Calu3 (cell line): ENCODE measurements around the gene CYTH4. TPM values are rescaled to one million over a fixed set of nuclear protein-coding genes. Genes with fewer than 3 reads are reported as not detected.
A peak's percentile ranks its signal among the peaks of the same experiment; 100 is the strongest.

Experiments
- BruUV-seq: library from RNA; stranded (reverse); fragments of 400-500 nt; replicated peaks from 2 replicates; lab custom pipeline; 2021; lab: Mats Ljungman, UMichigan
- CTCF ChIA-PET: fragments of 300-600 bp; sonication (Branson Sonifier 250); formaldehyde crosslinking; loops from one replicate; lab custom pipeline; 2022; ENCODE audit warnings: antibody characterized with exemption; lab: Charles Lee
- DNase-seq: peaks from one replicate; pipeline ENCODE4 v3.0.0; 2022
- H3K27ac Mint-ChIP-seq: one replicate; pipeline ENCODE4 v1.8.0; 2022; ENCODE audit warnings: mixed read lengths; ENCODE audit not compliant: unreplicated experiment
- H3K27me3 Mint-ChIP-seq: one replicate; pipeline ENCODE4 v1.8.0; 2022; ENCODE audit warnings: mixed read lengths; ENCODE audit not compliant: unreplicated experiment
- H3K36me3 Mint-ChIP-seq: one replicate; pipeline ENCODE4 v1.8.0; 2022; ENCODE audit warnings: mild to moderate bottlenecking, moderate library complexity, mixed read lengths; ENCODE audit not compliant: insufficient read depth, unreplicated experiment
- H3K4me1 Mint-ChIP-seq: one replicate; pipeline ENCODE4 v1.8.0; 2022; ENCODE audit warnings: mild to moderate bottlenecking, low read depth, mixed read lengths; ENCODE audit not compliant: unreplicated experiment
- H3K4me3 Mint-ChIP-seq: one replicate; pipeline ENCODE4 v1.8.0; 2022; ENCODE audit warnings: mild to moderate bottlenecking, low read depth, moderate library complexity, mixed read lengths; ENCODE audit not compliant: unreplicated experiment
- H3K9me3 Mint-ChIP-seq: one replicate; pipeline ENCODE4 v1.8.0; 2022; ENCODE audit warnings: low read depth, mixed read lengths; ENCODE audit not compliant: unreplicated experiment
- intact Hi-C: fragments of 100-400 bp; cut with micrococcal nuclease; formaldehyde crosslinking; loops from one replicate; pipeline ENCODE4 v1.10.0; 2022; ENCODE audit not compliant: unreplicated experiment
- total RNA-seq: library from RNA; stranded (reverse); gene quantifications from 2 replicates; pipeline ENCODE4 v1.2.3, GENCODE V29; 2022
- TF ChIP-seq, protein P1 (sequence below): fragments of 200-600 bp; IDR thresholded peaks from one replicate; pipeline ENCODE4 v1.8.0; 2022; ENCODE audit warnings: antibody characterized with exemption; ENCODE audit not compliant: unreplicated experiment

CYTH4 gene
- total RNA-seq, 1 experiment from 2014 or later: 0.38 TPM

DNA sequence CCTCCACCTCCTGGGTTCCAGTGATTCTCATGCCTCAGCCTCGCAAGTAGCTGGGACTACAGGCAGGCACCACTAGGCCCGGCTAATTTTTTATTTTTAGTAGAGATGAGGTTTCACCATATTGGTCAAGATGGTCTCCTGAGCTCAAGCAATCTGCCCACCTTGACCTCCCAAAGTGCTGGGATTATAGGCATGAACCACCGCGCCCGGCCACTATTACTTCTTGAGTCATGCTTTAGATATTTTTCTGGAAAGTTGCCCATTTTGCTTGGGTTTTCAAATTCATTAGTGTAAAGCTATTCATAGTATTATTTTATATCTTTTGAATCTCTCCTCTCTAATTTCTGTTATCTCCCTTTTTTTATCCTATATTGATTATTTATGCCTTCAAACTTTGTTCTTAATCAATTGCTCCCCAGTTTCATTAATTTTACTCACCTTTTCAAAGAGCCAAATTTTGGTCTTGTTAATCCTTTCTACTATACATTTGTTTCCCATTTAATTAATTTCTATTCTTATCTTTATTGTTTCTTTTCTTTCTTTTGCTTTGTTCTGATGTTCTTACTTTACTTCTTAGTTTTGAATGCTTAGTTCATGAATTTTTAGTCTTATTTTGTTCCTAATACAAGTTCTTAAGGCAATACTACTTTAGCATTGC is 28.0 kb upstream of the CYTH4 start:
- no TSS peak for BruUV-seq
- H3K9me3 Mint-ChIP-seq: no peaks in the 10 kb centered on the region
- H3K27ac Mint-ChIP-seq: no peak overlapping the region
- no peaks in the 10 kb centered on the region for H3K36me3 Mint-ChIP-seq
- CTCF ChIA-PET: interaction anchor here (0.6 to 1.2 kb wide), 5 partner anchors 48 to 450 kb away, joined by 3 to 7 read pairs (median 3); no protein-coding TSS in a partner anchor
- intact Hi-C loops: loop anchor here (10.0 kb wide), 1 partner anchor 90 kb away; no protein-coding TSS in a partner anchor
- TF ChIP-seq, protein P1, sequence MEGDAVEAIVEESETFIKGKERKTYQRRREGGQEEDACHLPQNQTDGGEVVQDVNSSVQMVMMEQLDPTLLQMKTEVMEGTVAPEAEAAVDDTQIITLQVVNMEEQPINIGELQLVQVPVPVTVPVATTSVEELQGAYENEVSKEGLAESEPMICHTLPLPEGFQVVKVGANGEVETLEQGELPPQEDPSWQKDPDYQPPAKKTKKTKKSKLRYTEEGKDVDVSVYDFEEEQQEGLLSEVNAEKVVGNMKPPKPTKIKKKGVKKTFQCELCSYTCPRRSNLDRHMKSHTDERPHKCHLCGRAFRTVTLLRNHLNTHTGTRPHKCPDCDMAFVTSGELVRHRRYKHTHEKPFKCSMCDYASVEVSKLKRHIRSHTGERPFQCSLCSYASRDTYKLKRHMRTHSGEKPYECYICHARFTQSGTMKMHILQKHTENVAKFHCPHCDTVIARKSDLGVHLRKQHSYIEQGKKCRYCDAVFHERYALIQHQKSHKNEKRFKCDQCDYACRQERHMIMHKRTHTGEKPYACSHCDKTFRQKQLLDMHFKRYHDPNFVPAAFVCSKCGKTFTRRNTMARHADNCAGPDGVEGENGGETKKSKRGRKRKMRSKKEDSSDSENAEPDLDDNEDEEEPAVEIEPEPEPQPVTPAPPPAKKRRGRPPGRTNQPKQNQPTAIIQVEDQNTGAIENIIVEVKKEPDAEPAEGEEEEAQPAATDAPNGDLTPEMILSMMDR: no peak
- no peak overlapping the region for H3K4me3 Mint-ChIP-seq
- H3K4me1 Mint-ChIP-seq: peaks cover 31% of the 10 kb centered on the region
- no peaks in the 10 kb centered on the region for H3K27me3 Mint-ChIP-seq
- DNase-seq: peak; percentile 41

DNA sequence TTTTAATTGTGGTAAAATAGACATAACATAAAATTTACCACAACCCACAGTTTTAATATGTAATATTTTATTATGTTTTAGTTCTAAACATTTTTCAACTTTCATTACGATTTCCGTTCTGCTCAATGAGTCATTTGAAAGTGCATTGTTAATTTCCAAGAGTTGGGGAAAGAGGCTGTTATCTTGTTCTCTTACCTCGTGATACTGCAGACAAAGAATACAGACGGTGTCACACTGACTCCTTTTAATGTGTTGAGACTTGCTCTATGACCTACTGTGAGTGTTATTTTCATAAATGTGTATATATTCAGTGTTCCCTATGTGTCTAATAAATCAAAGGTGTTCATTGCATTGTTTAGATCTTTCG is 27.5 kb upstream of the CYTH4 start:
- TF ChIP-seq, protein P1: no peak
- H3K4me1 Mint-ChIP-seq: peaks cover 36% of the 10 kb centered on the region
- H3K27ac Mint-ChIP-seq: no peak overlapping the region
- BruUV-seq: no TSS peak
- no peaks in the 10 kb centered on the region for H3K9me3 Mint-ChIP-seq
- H3K4me3 Mint-ChIP-seq: no peak overlapping the region
- H3K27me3 Mint-ChIP-seq: no peaks in the 10 kb centered on the region
- CTCF ChIA-PET: interaction anchor here (1.0 to 1.2 kb wide), 2 partner anchors 58 to 174 kb away, joined by 3 to 7 read pairs; no protein-coding TSS in a partner anchor
- DNase-seq: no peak
- intact Hi-C loops: loop anchor here (10.0 kb wide), 1 partner anchor 90 kb away; no protein-coding TSS in a partner anchor
- no peaks in the 10 kb centered on the region for H3K36me3 Mint-ChIP-seq

DNA sequence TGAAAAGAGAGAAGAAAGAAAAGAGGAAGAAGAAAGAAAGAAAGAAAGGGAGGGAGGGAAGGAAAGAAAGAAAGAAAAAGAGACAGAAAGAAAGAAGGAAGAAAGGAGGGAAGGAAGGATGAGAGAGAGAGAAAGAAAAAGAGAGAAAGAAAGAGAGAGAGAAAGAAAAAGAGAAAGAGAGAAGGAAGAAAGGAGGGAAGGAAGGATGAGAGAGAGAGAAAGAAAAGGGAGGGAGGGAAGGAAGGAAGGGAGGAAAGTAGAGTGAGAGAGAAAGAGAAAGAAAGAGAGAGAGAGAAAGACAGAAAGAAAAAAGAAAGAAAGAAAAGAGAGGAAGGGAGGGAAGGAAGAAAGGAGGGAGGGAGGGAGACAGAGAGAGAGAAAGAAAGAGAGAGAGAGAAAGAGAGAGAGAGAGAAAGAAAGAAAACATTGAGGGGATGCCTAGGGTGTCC is 26.7 kb upstream of the CYTH4 start:
- CTCF ChIA-PET: interaction anchor here (0.6 kb wide), 1 partner anchor 387 kb away, joined by 4 read pairs; no protein-coding TSS in a partner anchor
- Mint-ChIP-seq H3K4me3 (no peak overlapping the region), H3K4me1 (peaks cover 41% of the 10 kb centered on the region), H3K27me3 (peaks cover 5% of the 10 kb centered on the region), H3K27ac (no peak overlapping the region), H3K36me3 (no peaks in the 10 kb centered on the region), H3K9me3 (no peaks in the 10 kb centered on the region)
- no peak for DNase-seq
- intact Hi-C loops: loop anchor here (10.0 kb wide), 1 partner anchor 91 kb away; no protein-coding TSS in a partner anchor
- TF ChIP-seq, protein P1: no peak
- BruUV-seq: no TSS peak

DNA sequence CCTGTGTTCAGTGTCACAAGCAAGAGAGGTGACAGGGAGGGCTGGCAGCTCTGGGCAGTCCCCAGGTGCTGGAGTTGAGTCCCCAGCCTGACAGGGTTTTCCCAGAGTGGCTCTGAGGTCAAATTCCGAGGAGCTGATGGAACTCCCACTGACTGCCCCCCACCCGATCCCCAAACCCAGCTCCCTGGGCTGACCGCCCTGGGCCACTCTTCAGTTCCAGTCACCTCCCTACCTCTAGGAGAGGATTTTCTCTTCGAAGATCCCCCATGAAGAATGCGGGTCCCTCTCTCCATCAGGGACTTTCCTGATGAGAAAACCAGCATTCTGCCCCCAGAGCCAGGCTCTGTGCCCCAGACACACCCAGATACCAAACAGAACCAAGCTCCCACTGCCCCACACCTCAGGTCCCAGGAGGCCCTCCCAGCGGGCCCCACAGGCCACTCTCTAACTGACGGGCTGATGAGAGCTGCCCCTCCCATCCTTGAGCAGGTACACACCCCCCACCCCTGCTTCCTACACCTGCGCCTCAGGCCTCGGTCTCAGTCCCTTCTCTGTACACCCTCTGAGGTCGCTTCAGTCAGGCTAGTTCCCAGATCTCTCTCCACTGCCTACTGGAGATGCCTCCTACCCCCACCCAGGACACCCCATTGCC is 26.1 kb upstream of the CYTH4 start:
- CTCF ChIA-PET: interaction anchor here (0.6 kb wide), 1 partner anchor 388 kb away, joined by 4 read pairs; no protein-coding TSS in a partner anchor
- H3K27me3 Mint-ChIP-seq: peaks cover 12% of the 10 kb centered on the region

More for the DNA sequence above, 26.1 kb upstream of the CYTH4 start:
- BruUV-seq: no TSS peak
- Mint-ChIP-seq H3K9me3 (no peaks in the 10 kb centered on the region), H3K27ac (peak overlapping the region; percentile 15), H3K36me3 (no peaks in the 10 kb centered on the region), H3K4me1 (peaks cover 47% of the 10 kb centered on the region), H3K4me3 (no peak overlapping the region)
- intact Hi-C loops: loop anchor here (10.0 kb wide), 1 partner anchor 91 kb away; no protein-coding TSS in a partner anchor
- TF ChIP-seq, protein P1: no peak
- DNase-seq: no peak
